Nephron (organoid): ENCODE results near the gene NME8.

ENCODE experiments used
- H3K27ac Mint-ChIP-seq, 3 experiments: 2 replicates each; pipeline ENCODE4 v1.8.0; 2020; ENCODE audit warnings: mixed read lengths in 3 of 3, mild to moderate bottlenecking in 2 of 3, moderate library complexity in 1 of 3
- H3K27me3 Mint-ChIP-seq: 2 replicates; pipeline ENCODE4 v1.8.0; 2021; ENCODE audit warnings: low read depth, mild to moderate bottlenecking, moderate library complexity, mixed read lengths
- H3K36me3 Mint-ChIP-seq: 2 replicates; pipeline ENCODE4 v1.8.0; 2020; ENCODE audit warnings: low read depth, mixed read lengths
- H3K4me1 Mint-ChIP-seq: 2 replicates; pipeline ENCODE4 v1.8.0; 2020; ENCODE audit warnings: mixed read lengths
- H3K4me3 Mint-ChIP-seq, 3 experiments: 2 replicates each; pipeline ENCODE4 v1.8.0; 2020; ENCODE audit warnings: mild to moderate bottlenecking in 3 of 3, mixed read lengths in 3 of 3, moderate library complexity in 2 of 3
- H3K9me3 Mint-ChIP-seq: 2 replicates; pipeline ENCODE4 v1.8.0; 2020; ENCODE audit warnings: mixed read lengths
- TF ChIP-seq, protein P1 (sequence below), 3 experiments: fragments of 200-600 bp; sonication (generic); IDR thresholded peaks; one replicate each; pipeline ENCODE4 v1.5.0; 2021; ENCODE audit warnings: antibody characterized with exemption in 3 of 3; ENCODE audit not compliant: unreplicated experiment in 3 of 3

Gene NME8

DNA sequence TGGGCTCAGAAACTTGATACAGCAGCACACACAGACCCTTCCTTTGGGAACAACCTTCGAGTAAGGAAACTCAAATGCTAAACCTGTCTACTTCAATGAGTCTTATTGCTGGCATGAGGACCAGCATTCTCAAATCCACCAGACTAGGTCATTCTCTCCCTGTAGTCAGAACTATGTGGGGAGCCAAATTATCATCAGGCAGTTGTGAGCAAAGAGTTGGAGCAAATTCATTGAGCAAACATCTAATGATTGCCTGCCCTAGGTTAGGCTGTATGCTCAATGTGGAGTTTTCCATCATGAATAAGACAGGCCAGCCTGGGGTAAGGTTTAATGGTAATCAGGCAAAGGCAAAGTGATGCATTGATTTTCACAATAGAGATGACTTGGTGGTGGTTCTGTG lies 75.6 kb downstream of the NME8 start:
- peaks cover 28% of the 10 kb centered on the region for H3K4me1 Mint-ChIP-seq
- no peaks in the 10 kb centered on the region for H3K36me3 Mint-ChIP-seq
- H3K9me3 Mint-ChIP-seq, result peaks cover 8% of the 10 kb centered on the region
- no peak overlapping the region for H3K4me3 Mint-ChIP-seq
- H3K27me3 Mint-ChIP-seq, result peaks cover 21% of the 10 kb centered on the region
- H3K27ac Mint-ChIP-seq, result peak overlapping the region in 2 of 3 experiments; percentile 50 to 87
- TF ChIP-seq, protein P1, sequence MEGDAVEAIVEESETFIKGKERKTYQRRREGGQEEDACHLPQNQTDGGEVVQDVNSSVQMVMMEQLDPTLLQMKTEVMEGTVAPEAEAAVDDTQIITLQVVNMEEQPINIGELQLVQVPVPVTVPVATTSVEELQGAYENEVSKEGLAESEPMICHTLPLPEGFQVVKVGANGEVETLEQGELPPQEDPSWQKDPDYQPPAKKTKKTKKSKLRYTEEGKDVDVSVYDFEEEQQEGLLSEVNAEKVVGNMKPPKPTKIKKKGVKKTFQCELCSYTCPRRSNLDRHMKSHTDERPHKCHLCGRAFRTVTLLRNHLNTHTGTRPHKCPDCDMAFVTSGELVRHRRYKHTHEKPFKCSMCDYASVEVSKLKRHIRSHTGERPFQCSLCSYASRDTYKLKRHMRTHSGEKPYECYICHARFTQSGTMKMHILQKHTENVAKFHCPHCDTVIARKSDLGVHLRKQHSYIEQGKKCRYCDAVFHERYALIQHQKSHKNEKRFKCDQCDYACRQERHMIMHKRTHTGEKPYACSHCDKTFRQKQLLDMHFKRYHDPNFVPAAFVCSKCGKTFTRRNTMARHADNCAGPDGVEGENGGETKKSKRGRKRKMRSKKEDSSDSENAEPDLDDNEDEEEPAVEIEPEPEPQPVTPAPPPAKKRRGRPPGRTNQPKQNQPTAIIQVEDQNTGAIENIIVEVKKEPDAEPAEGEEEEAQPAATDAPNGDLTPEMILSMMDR (IDR thresholded peaks at IDR 0.05; ENCODE audit: unreplicated experiment in 3 of 3), result no peak

DNA sequence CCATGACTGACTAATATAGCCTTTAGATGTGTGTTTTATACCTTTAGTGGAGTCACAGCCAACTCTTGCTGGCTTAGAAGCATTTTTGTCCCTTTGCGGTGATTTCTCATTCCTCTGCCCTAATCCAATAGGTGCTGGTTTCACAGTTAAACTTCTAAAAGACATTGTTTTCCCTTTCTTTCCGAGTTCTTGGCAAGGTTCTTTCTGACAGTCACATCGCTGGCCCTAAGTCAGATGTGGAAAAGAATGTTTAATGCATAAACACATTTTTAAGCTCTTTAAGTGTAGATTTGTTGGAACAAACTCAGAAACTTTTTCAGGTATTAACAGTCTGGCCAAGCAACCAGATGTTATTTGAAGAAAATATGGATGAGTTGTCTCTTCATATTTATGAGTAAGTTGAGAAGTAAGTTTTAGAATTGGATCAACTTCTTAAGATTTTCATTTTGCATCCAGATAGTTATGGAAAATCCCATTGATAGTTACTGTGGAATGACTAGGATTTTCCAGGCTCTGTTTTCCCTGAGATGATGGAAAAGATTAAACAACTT lies 76.2 kb downstream of the NME8 start:
- Mint-ChIP-seq H3K36me3 (no peaks in the 10 kb centered on the region), H3K4me3 (peak overlapping the region in 1 of 3 experiments; percentile 56), H3K9me3 (peaks cover 8% of the 10 kb centered on the region), H3K27me3 (peaks cover 15% of the 10 kb centered on the region), H3K4me1 (peaks cover 24% of the 10 kb centered on the region), H3K27ac (peak overlapping the region in 2 of 3 experiments; percentile 50 to 87)
- TF ChIP-seq, protein P1 (IDR thresholded peaks at IDR 0.05; ENCODE audit: unreplicated experiment in 3 of 3), result no peak

DNA sequence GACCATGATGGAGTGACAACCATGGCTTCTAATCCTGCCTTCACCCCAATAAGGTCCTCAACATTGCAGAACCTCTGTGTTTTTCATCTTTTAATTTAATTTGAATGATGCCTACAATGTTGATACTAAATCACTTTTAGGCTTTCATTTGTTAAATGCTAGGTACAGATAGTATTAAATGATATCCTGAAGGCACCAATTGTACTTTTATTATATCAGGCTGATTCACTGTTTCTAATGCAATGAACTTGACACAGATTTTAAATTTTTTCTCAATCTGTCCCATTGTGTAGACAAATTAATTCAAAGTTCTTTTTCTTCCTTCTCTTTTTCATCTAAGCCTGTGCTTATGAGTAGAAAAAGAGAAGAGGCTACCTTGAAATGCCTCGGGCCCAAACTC lies 77.2 kb downstream of the NME8 start:
- Mint-ChIP-seq H3K4me3 (no peak overlapping the region), H3K27me3 (peaks cover 4% of the 10 kb centered on the region), H3K4me1 (peaks cover 13% of the 10 kb centered on the region), H3K27ac (no peak overlapping the region), H3K9me3 (peaks cover 8% of the 10 kb centered on the region), H3K36me3 (no peaks in the 10 kb centered on the region)
- TF ChIP-seq, protein P1 (IDR thresholded peaks at IDR 0.05; ENCODE audit: unreplicated experiment in 3 of 3), result no peak

DNA sequence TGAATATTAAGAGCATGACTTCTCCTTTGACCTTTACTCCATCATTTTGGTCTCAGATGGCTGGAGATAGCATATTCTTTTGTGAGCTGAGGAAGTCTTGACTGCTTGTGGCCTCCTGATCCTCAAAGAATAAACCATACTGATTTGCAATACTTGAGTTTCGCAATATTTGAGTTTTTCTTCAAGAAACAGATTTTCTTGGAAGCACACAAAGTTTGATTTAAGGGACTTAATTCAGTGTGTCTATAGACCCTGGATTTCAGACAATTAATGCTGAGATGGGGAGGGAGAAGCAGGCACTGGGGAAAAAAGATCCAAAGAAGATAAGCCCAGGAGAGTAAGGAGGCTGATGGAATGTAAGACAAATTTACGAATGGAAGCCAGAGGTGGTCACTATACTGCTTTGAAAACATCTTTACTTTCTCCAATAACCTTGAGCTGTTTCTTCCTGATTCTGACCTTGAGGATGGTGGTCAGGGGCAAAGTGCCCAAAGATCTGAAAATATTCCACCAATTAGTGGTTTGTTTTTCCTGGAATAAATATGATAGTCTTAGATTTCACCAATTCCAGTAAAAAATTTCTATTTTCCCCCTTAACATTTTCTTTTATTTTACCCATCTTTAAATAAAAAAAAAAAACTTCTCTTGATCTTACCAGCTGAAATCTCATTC lies 79.5 kb downstream of the NME8 start:
- H3K27ac Mint-ChIP-seq, result no peak overlapping the region
- no peaks in the 10 kb centered on the region for H3K36me3 Mint-ChIP-seq
- TF ChIP-seq, protein P1 (IDR thresholded peaks at IDR 0.05; ENCODE audit: unreplicated experiment in 3 of 3), result no peak
- peaks cover 12% of the 10 kb centered on the region for H3K4me1 Mint-ChIP-seq
- no peak overlapping the region for H3K4me3 Mint-ChIP-seq
- peaks cover 8% of the 10 kb centered on the region for H3K9me3 Mint-ChIP-seq
- no peaks in the 10 kb centered on the region for H3K27me3 Mint-ChIP-seq

DNA sequence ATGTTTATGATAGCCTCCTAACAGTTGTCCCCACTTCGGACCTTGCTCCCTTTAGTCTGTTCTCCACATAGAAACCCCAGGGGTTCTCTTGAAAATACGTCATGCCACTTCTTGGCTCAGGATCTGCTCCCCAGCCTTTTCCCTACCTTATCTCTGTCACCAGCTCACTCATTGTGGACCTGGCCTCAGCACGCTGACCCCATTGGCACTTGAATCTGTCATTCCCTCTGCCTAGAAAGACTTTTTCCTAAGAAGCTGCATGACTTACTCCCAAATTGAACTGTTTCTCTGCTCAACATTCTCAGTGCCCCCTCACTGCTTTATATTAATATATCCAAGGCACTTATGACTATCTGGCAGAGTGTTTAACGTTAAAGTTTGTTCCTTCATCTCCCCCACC lies 80.5 kb downstream of the NME8 start:
- H3K9me3 Mint-ChIP-seq, result peaks cover 6% of the 10 kb centered on the region
- TF ChIP-seq, protein P1 (IDR thresholded peaks at IDR 0.05; ENCODE audit: unreplicated experiment in 3 of 3), result no peak
- H3K27ac Mint-ChIP-seq, result no peak overlapping the region
- no peaks in the 10 kb centered on the region for H3K36me3 Mint-ChIP-seq
- no peak overlapping the region for H3K4me3 Mint-ChIP-seq
- no peaks in the 10 kb centered on the region for H3K27me3 Mint-ChIP-seq
- peaks cover 16% of the 10 kb centered on the region for H3K4me1 Mint-ChIP-seq
